H1 (cell line): ENCODE measurements around the gene PPP2R2C. TPM values are rescaled to one million over a fixed set of nuclear protein-coding genes. Genes with fewer than 3 reads are reported as not detected.
A peak's percentile ranks its signal among the peaks of the same experiment; 100 is the strongest.

Source experiments
- CTCF ChIA-PET: fragments of 300-600 bp; sonication (Branson Sonifier 250); formaldehyde crosslinking; loops from one replicate; lab custom pipeline; 2021; ENCODE audit not compliant: partially characterized antibody; lab: Charles Lee
- POLR2A ChIA-PET: fragments of 300-600 bp; sonication (Branson Sonifier 250); formaldehyde crosslinking; loops from one replicate; lab custom pipeline; 2021; ENCODE audit warnings: inconsistent platforms; ENCODE audit not compliant: partially characterized antibody; lab: Charles Lee
- DNase-seq, 2 experiments: peaks; one replicate each; pipeline versions ENCODE4 v3.0.0 to v3.0.0-alpha.2; 2010 to 2022; ENCODE audit warnings: low spot score in 2 of 2, low read depth in 1 of 2, mixed read lengths in 1 of 2
- FAIRE-seq: peaks from 2 replicates; lab custom pipeline; 2011; peaks lifted over from hg19 to GRCh38; lab: Jason Lieb, UNC
- H2AFZ ChIP-seq: 2 replicates; pipeline ENCODE4 v1.8.1; 2012; ENCODE audit warnings: low read length, inconsistent platforms
- H2AK5ac ChIP-seq: 2 replicates; pipeline ENCODE4 v1.6.1; 2013; ENCODE audit warnings: low read depth, low read length
- H2BK120ac ChIP-seq: replicated peaks from 2 replicates; pipeline ENCODE3; 2013; ENCODE audit warnings: low read depth, low read length, inconsistent platforms
- H2BK12ac ChIP-seq: 2 replicates; pipeline ENCODE4 v1.6.1; 2013; ENCODE audit warnings: low read depth, low read length
- H2BK15ac ChIP-seq: 2 replicates; pipeline ENCODE4 v1.6.1; 2013; ENCODE audit warnings: low read length
- H2BK20ac ChIP-seq: 2 replicates; pipeline ENCODE4 v1.6.1; 2013; ENCODE audit warnings: low read length
- H2BK5ac ChIP-seq: 2 replicates; pipeline ENCODE4 v1.6.1; 2013; ENCODE audit warnings: low read depth, low read length
- H3K14ac ChIP-seq: 2 replicates; pipeline ENCODE4 v1.6.1; 2013; ENCODE audit warnings: inconsistent platforms; ENCODE audit not compliant: insufficient read length
- H3K18ac ChIP-seq: 2 replicates; pipeline ENCODE4 v1.6.1; 2013; ENCODE audit warnings: low read length; ENCODE audit errors: extremely low read depth
- H3K23ac ChIP-seq: 2 replicates; pipeline ENCODE4 v1.6.1; 2013; ENCODE audit warnings: inconsistent platforms; ENCODE audit not compliant: insufficient read length
- H3K23me2 ChIP-seq: 2 replicates; pipeline ENCODE4 v1.6.1; 2013; ENCODE audit warnings: low read depth, low read length
- H3K27ac ChIP-seq: 2 replicates; pipeline ENCODE4 v1.6.1; 2011; ENCODE audit warnings: low read depth, low read length, inconsistent platforms
- H3K27me3 ChIP-seq, 4 experiments: replicated peaks in 1 of 4; 1 replicate in 1 of 4; 2 replicates in 3 of 4; pipeline versions ENCODE4 v1.6.1 to v1.8.1; 2011 to 2013; ENCODE audit warnings: low read length in 3 of 4, mild to moderate bottlenecking in 3 of 4, inconsistent platforms in 2 of 4, mixed read lengths in 2 of 4, moderate library complexity in 1 of 4; ENCODE audit not compliant: control insufficient read depth in 3 of 4, insufficient read depth in 3 of 4; ENCODE audit errors: extremely low read depth in 1 of 4
- H3K36me3 ChIP-seq, 4 experiments: 2 replicates each; pipeline versions ENCODE4 v1.6.1 to v1.8.1; 2011 to 2013; ENCODE audit warnings: mild to moderate bottlenecking in 4 of 4, low read length in 3 of 4, moderate library complexity in 2 of 4, control low read depth in 1 of 4, inconsistent platforms in 1 of 4; ENCODE audit not compliant: insufficient read depth in 4 of 4, control insufficient read depth in 2 of 4
- H3K4ac ChIP-seq: replicated peaks from 2 replicates; pipeline ENCODE3; 2013; ENCODE audit warnings: low read length, low read depth, mixed read lengths, inconsistent platforms; ENCODE audit not compliant: insufficient read length
- H3K4me1 ChIP-seq, 4 experiments: replicated peaks in 1 of 4; 1 replicate in 1 of 4; 2 replicates in 3 of 4; pipeline versions ENCODE4 v1.6.1 to v1.8.1; 2011 to 2013; ENCODE audit warnings: low read length in 3 of 4, inconsistent platforms in 2 of 4, mixed read lengths in 1 of 4; ENCODE audit not compliant: insufficient read depth in 4 of 4, control insufficient read depth in 3 of 4
- H3K4me2 ChIP-seq, 2 experiments: 2 replicates each; pipeline versions ENCODE4 v1.6.1 to v1.8.1; 2011 to 2013; ENCODE audit warnings: low read depth in 2 of 2, low read length in 2 of 2, control low read depth in 1 of 2, inconsistent platforms in 1 of 2, mild to moderate bottlenecking in 1 of 2; ENCODE audit not compliant: insufficient read depth in 1 of 2
- H3K4me3 ChIP-seq, 4 experiments: fragments of 200-600, 300-600 bp in 1 of 4; sonication (generic), shearing (Covaris generic), sonication (Bioruptor Twin) in 1 of 4; 2 replicates each; pipeline versions ENCODE4 v1.5.1 to v1.8.1; 2011 to 2016; ENCODE audit warnings: low read length in 4 of 4, low read depth in 3 of 4, control low read depth in 2 of 4, inconsistent platforms in 2 of 4, mild to moderate bottlenecking in 2 of 4, mixed read lengths in 1 of 4, moderate library complexity in 1 of 4; ENCODE audit not compliant: insufficient read depth in 2 of 4; ENCODE audit errors: extremely low read depth in 1 of 4
- H3K56ac ChIP-seq: replicated peaks from 2 replicates; pipeline ENCODE3; 2013; ENCODE audit warnings: low read depth, mild to moderate bottlenecking, mixed read lengths, low read length, inconsistent platforms; ENCODE audit not compliant: insufficient read length
- H3K79me1 ChIP-seq: 2 replicates; pipeline ENCODE4 v1.6.1; 2013; ENCODE audit warnings: low read depth, low read length, control low read depth
- H3K79me2 ChIP-seq, 2 experiments: 2 replicates each; pipeline versions ENCODE4 v1.6.1 to v1.8.1; 2012 to 2013; ENCODE audit warnings: low read length in 2 of 2, mild to moderate bottlenecking in 2 of 2, inconsistent platforms in 1 of 2; ENCODE audit not compliant: insufficient read depth in 2 of 2, control insufficient read depth in 1 of 2
- H3K9ac ChIP-seq, 4 experiments: replicated peaks in 1 of 4; 1 replicate in 1 of 4; 2 replicates in 3 of 4; pipeline versions ENCODE4 v1.6.1 to v1.8.1; 2011 to 2013; ENCODE audit warnings: low read depth in 3 of 4, low read length in 3 of 4, control low read depth in 2 of 4, mild to moderate bottlenecking in 2 of 4, moderate library complexity in 2 of 4, inconsistent platforms in 1 of 4; ENCODE audit errors: extremely low read depth in 1 of 4
- H3K9me3 ChIP-seq, 2 experiments: 2 replicates each; pipeline versions ENCODE4 v1.6.1 to v1.8.1; 2012 to 2013; ENCODE audit warnings: mild to moderate bottlenecking in 2 of 2, moderate library complexity in 2 of 2, control low read depth in 1 of 2, inconsistent platforms in 1 of 2, low read depth in 1 of 2, low read length in 1 of 2, mixed read lengths in 1 of 2; ENCODE audit not compliant: insufficient read depth in 2 of 2
- H4K20me1 ChIP-seq, 2 experiments: replicated peaks in 1 of 2; 2 replicates each; pipeline versions ENCODE3 to v1.8.1; 2011 to 2013; ENCODE audit warnings: inconsistent platforms in 2 of 2, low read length in 2 of 2, mild to moderate bottlenecking in 1 of 2; ENCODE audit not compliant: insufficient read depth in 2 of 2, control insufficient read depth in 1 of 2
- H4K5ac ChIP-seq: 2 replicates; pipeline ENCODE4 v1.6.1; 2013; ENCODE audit warnings: low read length, low read depth, mixed read lengths, inconsistent platforms; ENCODE audit not compliant: insufficient read length
- H4K8ac ChIP-seq: 2 replicates; pipeline ENCODE4 v1.8.0; 2013; ENCODE audit warnings: mild to moderate bottlenecking, moderate library complexity, low read length, inconsistent platforms; ENCODE audit not compliant: insufficient read depth; ENCODE audit errors: extremely low read depth
- H4K91ac ChIP-seq: replicated peaks from 2 replicates; pipeline ENCODE3; 2013; ENCODE audit warnings: low read length, mixed read lengths, inconsistent platforms; ENCODE audit not compliant: insufficient read length
- ATF3 ChIP-seq: IDR thresholded peaks from 2 replicates; pipeline ENCODE4 v1.6.1; 2011; ENCODE audit warnings: low read depth, mild to moderate bottlenecking, low read length; ENCODE audit not compliant: insufficient read depth
- CHD2 ChIP-seq: IDR thresholded peaks from 2 replicates; pipeline ENCODE4 v1.6.1; 2012; ENCODE audit warnings: low read length, improper control_type of control experiment
- EGR1 ChIP-seq: IDR thresholded peaks from 2 replicates; pipeline ENCODE4 v1.6.1; 2011; ENCODE audit warnings: low read depth, low read length, borderline replicate concordance
- POU5F1 ChIP-seq: IDR thresholded peaks from 2 replicates; pipeline ENCODE4 v1.6.1; 2011; ENCODE audit warnings: low read depth, mild to moderate bottlenecking, low read length, moderate library complexity
- RAD21 ChIP-seq, 2 experiments: IDR thresholded peaks in 1 of 2; conservative IDR thresholded peaks in 1 of 2; 2 replicates each; pipeline ENCODE4 v1.6.1; 2011; ENCODE audit warnings: low read depth in 2 of 2, low read length in 2 of 2, improper control_type of control experiment in 1 of 2, inconsistent platforms in 1 of 2, mild to moderate bottlenecking in 1 of 2, moderate library complexity in 1 of 2
- SAP30 ChIP-seq: fragments of 300-600 bp; sonication (generic); IDR thresholded peaks from 2 replicates; pipeline ENCODE4 v1.7.1; 2012; ENCODE audit warnings: low read length, moderate library complexity, mild to moderate bottlenecking, inconsistent platforms; ENCODE audit not compliant: insufficient read depth, insufficient replicate concordance
- WGBS, 2 experiments: shearing (Covaris generic) in 1 of 2; methylation state at CpG; one replicate each; pipeline versions ENCODE4 v1.1.6 to v1.1.7; 2013 to 2015; ENCODE audit warnings: low lambda C conversion rate in 2 of 2, mixed read lengths in 2 of 2, inconsistent platforms in 1 of 2, low coverage in 1 of 2, missing lambda C conversion rate in 1 of 2; ENCODE audit not compliant: insufficient replicate concordance in 2 of 2, insufficient coverage in 1 of 2, insufficient read length in 1 of 2; ENCODE audit errors: extremely low coverage in 1 of 2, missing lambda C conversion rate in 1 of 2; 5-methylcytosine and 5-hydroxymethylcytosine counted together
- polyA plus RNA-seq, 7 experiments: library from polyadenylated mRNA; depleted of rRNA in 3 of 7; stranded (reverse) in 5 of 7; unstranded in 2 of 7; fragments of >200 nt in 5 of 7; fragments of 200-250 nt in 2 of 7; gene quantifications; 1 replicate in 5 of 7; 2 replicates in 1 of 7; 4 replicates in 1 of 7; pipeline versions ENCODE4 v1.2.1 to v1.2.3, GENCODE V29; 2011 to 2013; ENCODE audit warnings: missing spikeins in 2 of 7, mixed read lengths in 2 of 7
- total RNA-seq: library from RNA; stranded (reverse); fragmentation: NEBNext Ultra II Directional; extraction: Animal tissue kit (Norgen Biotek cat#: 25700); gene quantifications from 2 replicates; pipeline ENCODE4 v1.2.1, GENCODE V29; 2021
- TF ChIP-seq, protein P1 (sequence below), 3 experiments: IDR thresholded peaks; 1 replicate in 2 of 3; 2 replicates in 1 of 3; pipeline versions ENCODE4 v1.5.1 to v1.6.1; 2011; ENCODE audit warnings: low read length in 3 of 3, mild to moderate bottlenecking in 3 of 3, inconsistent platforms in 2 of 3, low read depth in 1 of 3, moderate library complexity in 1 of 3; ENCODE audit not compliant: insufficient read depth in 1 of 3; ENCODE audit errors: control extremely low read depth in 1 of 3

The PPP2R2C gene
- total and polyA plus RNA-seq, 2 of the 8 experiments (the other 6 are each of a cell fraction or from before 2014, with no cell fraction given), result 6.4 TPM

DNA sequence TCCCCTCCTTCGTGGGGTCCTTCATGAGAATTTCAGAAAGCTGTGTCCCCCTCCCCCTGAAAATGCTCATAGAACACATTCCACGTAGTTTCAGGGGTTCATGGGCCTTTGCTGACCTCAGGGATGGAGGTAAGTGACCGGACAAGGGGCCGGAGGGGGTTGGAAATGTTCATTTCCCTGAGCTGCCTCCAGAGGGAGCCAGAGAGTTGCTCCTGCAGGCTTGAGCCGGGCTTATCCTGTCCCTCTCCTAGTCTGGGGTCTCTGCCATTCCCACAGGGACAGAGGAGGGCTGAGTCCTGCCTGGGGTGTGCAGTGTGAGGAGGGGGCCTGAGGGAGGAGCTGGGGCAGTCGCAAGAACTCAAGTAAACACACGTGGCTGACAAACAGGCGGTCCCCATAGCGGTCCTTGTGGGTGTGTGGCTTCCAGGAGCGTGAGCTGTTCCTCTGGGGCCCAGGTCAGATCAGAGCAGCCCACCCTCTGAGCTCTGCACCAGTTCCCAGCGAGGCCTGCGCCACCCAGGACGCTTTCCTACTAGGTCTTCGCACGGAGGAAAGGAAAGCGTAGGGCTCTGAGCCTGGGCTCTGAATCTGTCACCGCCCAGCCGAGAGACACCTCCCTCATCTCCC, 140.3 kb downstream of the PPP2R2C start:
- Histone ChIP-seq H4K8ac (no peak overlapping the region), H4K5ac (no peak overlapping the region), H3K79me2 (no peaks in the 10 kb centered on the region), H2AFZ (no peak overlapping the region), H2AK5ac (no peak overlapping the region), H3K27me3 (no peaks in the 10 kb centered on the region), H2BK5ac (no peak overlapping the region), H3K23me2 (no peaks in the 10 kb centered on the region), H2BK12ac (no peak overlapping the region), H3K4ac (no peak overlapping the region), H4K91ac (no peak overlapping the region), H2BK20ac (no peak overlapping the region), H3K18ac (no peak overlapping the region), H3K9ac (no peak overlapping the region), H3K14ac (no peak overlapping the region), H3K4me2 (no peak overlapping the region), H2BK120ac (no peak overlapping the region), H3K79me1 (no peaks in the 10 kb centered on the region), H2BK15ac (no peak overlapping the region), H3K27ac (no peak overlapping the region), H3K4me1 (peaks cover 0 to 2% (median under 1%) of the 10 kb centered on the region in 4 experiments; a peak in 3 of 7 replicates), H3K4me3 (no peak overlapping the region), H3K9me3 (peaks cover 4 to 11% of the 10 kb centered on the region in 2 experiments; a peak in 3 of 4 replicates), H4K20me1 (peaks cover 0 to 2% of the 10 kb centered on the region in 2 experiments), H3K56ac (no peak overlapping the region), H3K36me3 (no peaks in the 10 kb centered on the region), H3K23ac (no peak overlapping the region)
- POLR2A ChIA-PET, result interaction anchor here (0.7 to 1.2 kb wide), 2 partner anchors 9 to 98 kb away, joined by 3 to 4 read pairs; no protein-coding TSS in a partner anchor
- 60% methylated on average over 18 of the region's 18 CpGs; no CpG with 5 or more reads in 1 of the 2 experiments for WGBS, 2 experiments
- TF ChIP-seq EGR1, result no peak
- TF ChIP-seq ATF3, result no peak
- TF ChIP-seq, protein P1, sequence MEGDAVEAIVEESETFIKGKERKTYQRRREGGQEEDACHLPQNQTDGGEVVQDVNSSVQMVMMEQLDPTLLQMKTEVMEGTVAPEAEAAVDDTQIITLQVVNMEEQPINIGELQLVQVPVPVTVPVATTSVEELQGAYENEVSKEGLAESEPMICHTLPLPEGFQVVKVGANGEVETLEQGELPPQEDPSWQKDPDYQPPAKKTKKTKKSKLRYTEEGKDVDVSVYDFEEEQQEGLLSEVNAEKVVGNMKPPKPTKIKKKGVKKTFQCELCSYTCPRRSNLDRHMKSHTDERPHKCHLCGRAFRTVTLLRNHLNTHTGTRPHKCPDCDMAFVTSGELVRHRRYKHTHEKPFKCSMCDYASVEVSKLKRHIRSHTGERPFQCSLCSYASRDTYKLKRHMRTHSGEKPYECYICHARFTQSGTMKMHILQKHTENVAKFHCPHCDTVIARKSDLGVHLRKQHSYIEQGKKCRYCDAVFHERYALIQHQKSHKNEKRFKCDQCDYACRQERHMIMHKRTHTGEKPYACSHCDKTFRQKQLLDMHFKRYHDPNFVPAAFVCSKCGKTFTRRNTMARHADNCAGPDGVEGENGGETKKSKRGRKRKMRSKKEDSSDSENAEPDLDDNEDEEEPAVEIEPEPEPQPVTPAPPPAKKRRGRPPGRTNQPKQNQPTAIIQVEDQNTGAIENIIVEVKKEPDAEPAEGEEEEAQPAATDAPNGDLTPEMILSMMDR (IDR thresholded peaks at IDR 0.05; ENCODE audit: control extremely low read depth in 1 of 3, insufficient read depth in 1 of 3, low read depth in 1 of 3, low read length in 3 of 3), result peak in 2 of 3 experiments; percentile 89 to 91; a peak in 3 of 4 replicates
- TF ChIP-seq SAP30, result no peak
- no peak for TF ChIP-seq POU5F1
- TF ChIP-seq RAD21 (IDR thresholded peaks at IDR 0.05 in 1 of 2, conservative IDR thresholded peaks at IDR 0.05 in 1 of 2; ENCODE audit: low read depth in 2 of 2, low read length in 2 of 2), result peak; percentile 77 to 82
- TF ChIP-seq CHD2, result no peak
- DNase-seq (peak in 1 of 2 experiments; percentile 86), FAIRE-seq (peak; percentile 78)
- CTCF ChIA-PET, result interaction anchor here (0.6 to 22.3 kb wide), 64 partner anchors 8 to 335 kb away, joined by 3 to 908 read pairs (median 4); partner anchors contain the start of gene WFS1
